BE2C (cell line): ENCODE results near the gene ANKRD35.
A peak's percentile ranks its signal among the peaks of the same experiment; 100 is the strongest.

ENCODE experiments used
- DNase-seq: peaks from one replicate; pipeline ENCODE4 v3.0.0-alpha.2; 2020
- H3K27me3 ChIP-seq: fragments of 250-450 bp; sonication (Bioruptor Pico); 2 replicates; pipeline ENCODE4 v1.5.1; 2020; ENCODE audit warnings: mild to moderate bottlenecking
- H3K36me3 ChIP-seq: fragments of 250-450 bp; sonication (Bioruptor Pico); 2 replicates; pipeline ENCODE4 v1.5.1; 2020; ENCODE audit warnings: mild to moderate bottlenecking
- H3K4me1 ChIP-seq: fragments of 250-450 bp; sonication (Bioruptor Pico); 2 replicates; pipeline ENCODE4 v1.5.1; 2020
- H3K4me3 ChIP-seq: 2 replicates; pipeline ENCODE4 v1.5.1; 2011; ENCODE audit warnings: low read depth, low read length
- H3K9me3 ChIP-seq: fragments of 250-450 bp; sonication (Bioruptor Pico); 2 replicates; pipeline ENCODE4 v1.5.1; 2020
- TF ChIP-seq, protein P1 (sequence below): IDR thresholded peaks from 2 replicates; pipeline ENCODE4 v1.5.1; 2012; ENCODE audit warnings: mild to moderate bottlenecking, low read depth, low read length

ANKRD35 gene

GRCh38 chr1:145855426-145855948 is 30.2 kb downstream of the ANKRD35 start:
- peaks cover 8% of the 10 kb centered on the region for H3K36me3 ChIP-seq
- H3K4me3 ChIP-seq: no peak overlapping the region
- H3K27me3 ChIP-seq: no peaks in the 10 kb centered on the region
- no peaks in the 10 kb centered on the region for H3K9me3 ChIP-seq
- no peaks in the 10 kb centered on the region for H3K4me1 ChIP-seq
- DNase-seq: no peak
- TF ChIP-seq, protein P1, sequence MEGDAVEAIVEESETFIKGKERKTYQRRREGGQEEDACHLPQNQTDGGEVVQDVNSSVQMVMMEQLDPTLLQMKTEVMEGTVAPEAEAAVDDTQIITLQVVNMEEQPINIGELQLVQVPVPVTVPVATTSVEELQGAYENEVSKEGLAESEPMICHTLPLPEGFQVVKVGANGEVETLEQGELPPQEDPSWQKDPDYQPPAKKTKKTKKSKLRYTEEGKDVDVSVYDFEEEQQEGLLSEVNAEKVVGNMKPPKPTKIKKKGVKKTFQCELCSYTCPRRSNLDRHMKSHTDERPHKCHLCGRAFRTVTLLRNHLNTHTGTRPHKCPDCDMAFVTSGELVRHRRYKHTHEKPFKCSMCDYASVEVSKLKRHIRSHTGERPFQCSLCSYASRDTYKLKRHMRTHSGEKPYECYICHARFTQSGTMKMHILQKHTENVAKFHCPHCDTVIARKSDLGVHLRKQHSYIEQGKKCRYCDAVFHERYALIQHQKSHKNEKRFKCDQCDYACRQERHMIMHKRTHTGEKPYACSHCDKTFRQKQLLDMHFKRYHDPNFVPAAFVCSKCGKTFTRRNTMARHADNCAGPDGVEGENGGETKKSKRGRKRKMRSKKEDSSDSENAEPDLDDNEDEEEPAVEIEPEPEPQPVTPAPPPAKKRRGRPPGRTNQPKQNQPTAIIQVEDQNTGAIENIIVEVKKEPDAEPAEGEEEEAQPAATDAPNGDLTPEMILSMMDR: no peak

DNA sequence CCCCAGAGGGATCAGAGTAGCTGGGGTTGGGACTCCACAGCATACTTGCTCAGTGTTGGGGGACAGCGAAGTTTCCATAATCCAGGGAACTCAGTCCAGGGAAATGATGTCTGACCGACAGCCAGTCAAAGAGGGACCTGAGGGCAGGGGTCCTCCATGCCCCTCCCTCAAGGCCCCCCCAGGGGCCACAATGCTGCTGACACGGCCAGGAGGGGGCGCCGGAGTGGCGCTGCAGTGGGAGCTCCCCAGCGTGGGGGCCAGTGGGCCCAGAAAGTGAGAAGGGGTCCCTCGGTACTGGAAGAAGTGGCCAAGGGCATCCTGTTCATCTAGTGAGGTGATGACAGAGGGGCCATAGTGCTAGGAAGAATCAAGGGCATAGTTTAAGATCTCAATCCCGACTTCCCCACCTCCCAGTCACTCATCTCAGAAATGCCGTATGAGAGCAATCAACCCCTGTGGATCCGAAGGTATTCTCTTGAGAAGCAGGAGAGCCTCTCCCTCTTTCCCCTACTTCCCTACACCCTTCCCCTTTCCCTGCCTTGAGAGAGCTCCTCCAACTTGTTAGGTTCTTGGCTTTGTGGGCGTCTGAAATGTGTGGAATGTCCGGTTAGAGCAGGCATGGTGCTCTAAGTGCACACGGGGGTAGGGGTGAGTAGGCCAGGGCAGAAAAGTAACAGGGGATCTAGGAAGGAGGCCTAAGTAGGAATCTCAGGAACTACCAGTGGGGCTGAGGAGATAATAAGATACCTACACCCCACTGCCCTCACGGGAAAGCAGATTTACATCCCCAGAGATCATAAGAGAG is 36.1 kb downstream of the ANKRD35 start:
- Histone ChIP-seq H3K27me3 (no peaks in the 10 kb centered on the region), H3K4me3 (no peak overlapping the region), H3K36me3 (peaks cover 8% of the 10 kb centered on the region), H3K9me3 (no peaks in the 10 kb centered on the region), H3K4me1 (no peaks in the 10 kb centered on the region)
- no peak for DNase-seq
- TF ChIP-seq, protein P1: peak; percentile 37

GRCh38 chr1:145847827-145848226 is 37.8 kb downstream of the ANKRD35 start:
- Histone ChIP-seq H3K4me1 (no peaks in the 10 kb centered on the region), H3K9me3 (no peaks in the 10 kb centered on the region), H3K36me3 (peaks cover 1% of the 10 kb centered on the region; the same call in 1 of the 2 replicates), H3K4me3 (no peak overlapping the region), H3K27me3 (no peaks in the 10 kb centered on the region)
- DNase-seq: no peak
- TF ChIP-seq, protein P1: no peak

DNA sequence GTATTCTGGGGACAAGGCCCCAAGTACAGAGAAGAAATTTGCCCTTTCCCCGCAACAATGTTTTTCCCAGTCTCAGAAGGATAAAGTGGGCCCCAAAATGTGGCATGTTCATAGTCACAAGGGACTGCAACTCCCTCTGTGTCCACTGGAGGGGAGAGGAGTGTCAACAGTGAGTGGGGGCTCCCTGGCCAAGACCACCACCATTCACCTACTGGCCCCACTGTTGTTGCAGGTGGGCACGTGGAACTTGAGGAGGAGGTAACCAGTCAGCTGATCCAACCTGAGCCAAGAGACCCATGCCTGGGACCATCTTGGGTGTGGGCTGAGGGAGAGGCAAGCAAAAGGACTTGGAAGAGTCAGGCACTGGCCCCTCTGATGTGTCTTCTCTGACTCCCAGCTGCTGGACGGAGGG is 39.5 kb downstream of the ANKRD35 start:
- H3K4me3 ChIP-seq: peak overlapping the region; percentile 77
- TF ChIP-seq, protein P1: peak; percentile 75
- no peaks in the 10 kb centered on the region for H3K4me1 ChIP-seq
- peaks cover 9% of the 10 kb centered on the region for H3K36me3 ChIP-seq
- DNase-seq: peak; percentile 36
- no peaks in the 10 kb centered on the region for H3K9me3 ChIP-seq
- H3K27me3 ChIP-seq: no peaks in the 10 kb centered on the region

- no peaks in the 10 kb centered on the region for H3K9me3 ChIP-seq
- peaks cover 15% of the 10 kb centered on the region for H3K36me3 ChIP-seq
- no peaks in the 10 kb centered on the region for H3K4me1 ChIP-seq
- peak within 1 kb of the TSS; percentile 77 for H3K4me3 ChIP-seq
- TF ChIP-seq, protein P1: peak; percentile 96
- no peaks in the 10 kb centered on the region for H3K27me3 ChIP-seq
- DNase-seq: peak; percentile 89
Observed at GRCh38 chr1:145845514-145846161, 40.0 kb downstream of the ANKRD35 start, which contains the start of gene NUDT17. Gene NUDT17 (plus strand): TSS chr1:145845630. CDS start chr1:145845641, 11 bp downstream.
